Fibroblast of skin of back (primary cell): ENCODE results near the gene CAMTA1.

ENCODE experiments used
- DNase-seq: peaks from one replicate; pipeline ENCODE4 v3.0.0-alpha.2; 2013

The CAMTA1 gene

GRCh38 chr1:7444363-7444762 lies 659.1 kb downstream of the CAMTA1 start:
- DNase-seq: no peak

GRCh38 chr1:7447093-7447492 lies 661.8 kb downstream of the CAMTA1 start:
- DNase-seq: no peak

- no peak for DNase-seq
Observed at GRCh38 chr1:7447736-7448135, 662.5 kb downstream of the CAMTA1 start.

GRCh38 chr1:7448986-7449385 lies 663.7 kb downstream of the CAMTA1 start:
- DNase-seq: no peak

- no peak for DNase-seq
Observed at GRCh38 chr1:7449750-7450149, 664.5 kb downstream of the CAMTA1 start.

- no peak for DNase-seq
Observed at GRCh38 chr1:7450838-7451237, 665.6 kb downstream of the CAMTA1 start.

- no peak for DNase-seq
Observed at GRCh38 chr1:7453038-7453437, 667.8 kb downstream of the CAMTA1 start.

- DNase-seq: peak; percentile 49
Observed at GRCh38 chr1:7454052-7454815, 669.0 kb downstream of the CAMTA1 start.

- DNase-seq: no peak
Observed at GRCh38 chr1:7454895-7455784, 669.9 kb downstream of the CAMTA1 start.

- no peak for DNase-seq
Observed at GRCh38 chr1:7455796-7456721, 670.8 kb downstream of the CAMTA1 start.

- DNase-seq: no peak
Observed at GRCh38 chr1:7456722-7457082, 671.4 kb downstream of the CAMTA1 start.

- no peak for DNase-seq
Observed at GRCh38 chr1:7457811-7458210, 672.6 kb downstream of the CAMTA1 start.

- no peak for DNase-seq
Observed at GRCh38 chr1:7458946-7459345, 673.7 kb downstream of the CAMTA1 start.

GRCh38 chr1:7459914-7460313 lies 674.7 kb downstream of the CAMTA1 start:
- DNase-seq: no peak

GRCh38 chr1:7460807-7461206 lies 675.6 kb downstream of the CAMTA1 start:
- no peak for DNase-seq

- no peak for DNase-seq
Observed at GRCh38 chr1:7462617-7463016, 677.4 kb downstream of the CAMTA1 start.

GRCh38 chr1:7463526-7463925 lies 678.3 kb downstream of the CAMTA1 start:
- DNase-seq: no peak

GRCh38 chr1:7464736-7465135 lies 679.5 kb downstream of the CAMTA1 start:
- DNase-seq: no peak

- no peak for DNase-seq
Observed at GRCh38 chr1:7467476-7468175, 682.4 kb downstream of the CAMTA1 start.

- peak; percentile 20 for DNase-seq
Observed at GRCh38 chr1:7468248-7468647, 683.0 kb downstream of the CAMTA1 start.

GRCh38 chr1:7469255-7469938 lies 684.1 kb downstream of the CAMTA1 start:
- DNase-seq: peak; percentile 96
